ENCODE results near the gene SEMA3F. TPM values are rescaled to one million over a fixed set of nuclear protein-coding genes. Genes with fewer than 3 reads are reported as not detected.

The SEMA3F gene
- total RNA-seq, result 120 and 137 TPM in 2 replicates

GRCh38 chr3:50154840-50155490 lies at the start of gene SEMA3F:
SEMA3F (plus strand) TSS chr3:50155324; CDS start chr3:50159623, 4,299 bp downstream.

GRCh38 chr3:50190936-50191660 lies 36.0 kb downstream of the SEMA3F start, which contains the start of gene GNAT1:
GNAT1 (plus strand) TSS chr3:50191610; CDS start chr3:50191726, 116 bp downstream.

GRCh38 chr3:50204804-50205412 lies 49.8 kb downstream of the SEMA3F start, which contains the start of gene SLC38A3:
SLC38A3 (plus strand) TSS chr3:50205271; CDS start chr3:50214200, 8,929 bp downstream.

GRCh38 chr3:50235716-50236483 lies 80.8 kb downstream of the SEMA3F start, which contains the start of gene GNAI2:
GNAI2 (plus strand) TSS chr3:50236204; CDS start chr3:50236336, 132 bp downstream.

Other genes starting within 250 kb of the SEMA3F start
- 21.6 and 27.1 TPM in 2 replicates for gene MON1A, start 225.5 kb upstream of the SEMA3F start, total RNA-seq
- gene RBM6, start 215.2 kb upstream of the SEMA3F start, total RNA-seq, result 24.5 and 32.3 TPM in 2 replicates
- gene RBM5, start 66.4 kb upstream of the SEMA3F start, total RNA-seq, result 40.3 and 47.6 TPM in 2 replicates
- not detected in 2 replicates for gene GNAT1, start 36.3 kb downstream of the SEMA3F start, total RNA-seq
- not detected in 2 replicates for gene SLC38A3, start 49.9 kb downstream of the SEMA3F start, total RNA-seq
- 179 and 228 TPM in 2 replicates for gene GNAI2, start 80.9 kb downstream of the SEMA3F start, total RNA-seq
- gene SEMA3B, start 113.8 kb downstream of the SEMA3F start, total RNA-seq, result 3.5 and 8.4 TPM in 2 replicates
- not detected in 2 replicates for gene LSMEM2, start 123.8 kb downstream of the SEMA3F start, total RNA-seq
- gene IFRD2, start 137.1 kb downstream of the SEMA3F start, total RNA-seq, result 134 and 183 TPM in 2 replicates
- 11.6 TPM in 2 replicates for gene HYAL3, start 144.1 kb downstream of the SEMA3F start, total RNA-seq
- gene NAA80, start 144.1 kb downstream of the SEMA3F start, total RNA-seq, result 16.7 and 30.1 TPM in 2 replicates
- 3.0 and 6.3 TPM in 2 replicates for gene HYAL1, start 148.2 kb downstream of the SEMA3F start, total RNA-seq
- 78.0 and 92.5 TPM in 2 replicates for gene HYAL2, start 167.4 kb downstream of the SEMA3F start, total RNA-seq
- gene TUSC2, start 172.9 kb downstream of the SEMA3F start, total RNA-seq, result 38.6 and 39.7 TPM in 2 replicates
- 16.5 and 27.5 TPM in 2 replicates for gene RASSF1, start 185.5 kb downstream of the SEMA3F start, total RNA-seq
- 0.11 and 0.62 TPM in 2 replicates for gene ZMYND10, start 190.4 kb downstream of the SEMA3F start, total RNA-seq
- 14.6 and 17.2 TPM in 2 replicates for gene NPRL2, start 195.5 kb downstream of the SEMA3F start, total RNA-seq
- 24.4 and 29.2 TPM in 2 replicates for gene CYB561D2, start 195.5 kb downstream of the SEMA3F start, total RNA-seq
- 47.8 and 51.1 TPM in 2 replicates for gene TMEM115, start 204.2 kb downstream of the SEMA3F start, total RNA-seq

Data from hair follicular keratinocyte (primary cell).